ENCODE measurements around the gene KLHDC3. TPM values are rescaled to one million over a fixed set of nuclear protein-coding genes. Genes with fewer than 3 reads are reported as not detected.
"Not testable (repeated sequence)": the region's sequence is repeated elsewhere in the genome, so short reads cannot be mapped to it uniquely, and the experiment has no call there.

Gene KLHDC3
- total and polyA plus RNA-seq, 5 donors = 97.3 to 176 (median 158) TPM

DNA sequence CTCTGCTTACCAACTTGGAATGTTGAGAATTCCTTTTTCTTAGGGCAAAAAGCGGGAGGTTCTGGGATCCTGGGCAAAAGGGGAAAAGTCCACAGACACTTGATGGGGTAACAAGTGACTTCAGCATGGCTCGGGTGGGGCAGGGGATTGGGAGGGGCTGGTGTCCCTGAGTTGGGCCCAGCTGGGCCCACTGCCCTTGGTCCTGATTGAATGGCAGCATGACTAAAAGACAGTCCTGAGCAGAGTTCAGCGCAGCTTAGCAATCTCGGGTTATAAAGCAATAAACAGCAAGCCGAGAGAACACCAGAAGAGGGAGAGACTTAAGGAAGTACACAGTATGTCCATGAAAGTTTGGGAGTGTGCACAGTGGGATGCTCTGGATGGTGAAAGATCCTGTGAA lies 24.1 kb upstream of the KLHDC3 start:
- Histone ChIP-seq H3K27me3 (ENCODE audit: control insufficient read depth, insufficient read depth) (no peaks in the 10 kb centered on the region), H3K9me3 (ENCODE audit: control insufficient read depth, low read length) (no peaks in the 10 kb centered on the region), H3K4me3 (ENCODE audit: low read length) (no peak overlapping the region), H3K27ac (ENCODE audit: low read length) (no peak overlapping the region), H3K4me1 (ENCODE audit: control insufficient read depth, insufficient read depth, low read length) (peaks cover 20% of the 10 kb centered on the region)
- ATAC-seq (no peak), DNase-seq (no peak)
- intact Hi-C loops (cut with DNase I) = no loop called here
- 88% methylated on average over 5 of the region's 5 CpGs for WGBS

- 95% methylated on average over 2 of the region's 2 CpGs for WGBS
Observed at GRCh38 chr6:42993445-42993844, 20.6 kb upstream of the KLHDC3 start.

GRCh38 chr6:42996513-42996912 lies 17.5 kb upstream of the KLHDC3 start:
- ATAC-seq = no peak
- intact Hi-C loops (cut with DNase I) = no loop called here
- H3K27me3 ChIP-seq (ENCODE audit: control insufficient read depth, insufficient read depth) = no peaks in the 10 kb centered on the region

More at GRCh38 chr6:42993445-42993844, 20.6 kb upstream of the KLHDC3 start:
- intact Hi-C loops (cut with DNase I) = no loop called here
- Histone ChIP-seq H3K4me3 (ENCODE audit: low read length) (no peak overlapping the region), H3K27me3 (ENCODE audit: control insufficient read depth, insufficient read depth) (no peaks in the 10 kb centered on the region), H3K4me1 (ENCODE audit: control insufficient read depth, insufficient read depth, low read length) (no peaks in the 10 kb centered on the region), H3K9me3 (ENCODE audit: control insufficient read depth, low read length) (no peaks in the 10 kb centered on the region), H3K27ac (ENCODE audit: low read length) (no peak overlapping the region)
- no peak for ATAC-seq
- DNase-seq = no peak

GRCh38 chr6:42998205-42998604 lies 15.8 kb upstream of the KLHDC3 start:
- DNase-seq; H3K27ac ChIP-seq (ENCODE audit: low read length); ATAC-seq; H3K9me3 ChIP-seq (ENCODE audit: control insufficient read depth, low read length); H3K27me3 ChIP-seq (ENCODE audit: control insufficient read depth, insufficient read depth); H3K4me3 ChIP-seq (ENCODE audit: low read length); H3K4me1 ChIP-seq (ENCODE audit: control insufficient read depth, insufficient read depth, low read length); intact Hi-C loops (cut with DNase I): not testable (repeated sequence)
- 94% methylated on average over 9 of the region's 9 CpGs for WGBS

More at GRCh38 chr6:42996513-42996912, 17.5 kb upstream of the KLHDC3 start:
- Histone ChIP-seq H3K27ac (ENCODE audit: low read length) (no peak overlapping the region), H3K9me3 (ENCODE audit: control insufficient read depth, low read length) (no peaks in the 10 kb centered on the region), H3K4me3 (ENCODE audit: low read length) (no peak overlapping the region), H3K4me1 (ENCODE audit: control insufficient read depth, insufficient read depth, low read length) (no peaks in the 10 kb centered on the region)
- DNase-seq = no peak

GRCh38 chr6:43001843-43002242 lies 12.2 kb upstream of the KLHDC3 start:
- intact Hi-C loops (cut with DNase I) = loop anchor here in 2 of 4 donors (10.0 kb wide), 1 partner anchor 143 kb away; no protein-coding TSS in a partner anchor
- no peaks in the 10 kb centered on the region for H3K9me3 ChIP-seq (ENCODE audit: control insufficient read depth, low read length)
- no peaks in the 10 kb centered on the region for H3K27me3 ChIP-seq (ENCODE audit: control insufficient read depth, insufficient read depth)
- WGBS = 93% methylated on average over 8 of the region's 8 CpGs
- no peak overlapping the region for H3K27ac ChIP-seq (ENCODE audit: low read length)
- no peak for ATAC-seq
- DNase-seq = no peak
- H3K4me1 ChIP-seq (ENCODE audit: control insufficient read depth, insufficient read depth, low read length) = no peaks in the 10 kb centered on the region
- no peak overlapping the region for H3K4me3 ChIP-seq (ENCODE audit: low read length)

DNA sequence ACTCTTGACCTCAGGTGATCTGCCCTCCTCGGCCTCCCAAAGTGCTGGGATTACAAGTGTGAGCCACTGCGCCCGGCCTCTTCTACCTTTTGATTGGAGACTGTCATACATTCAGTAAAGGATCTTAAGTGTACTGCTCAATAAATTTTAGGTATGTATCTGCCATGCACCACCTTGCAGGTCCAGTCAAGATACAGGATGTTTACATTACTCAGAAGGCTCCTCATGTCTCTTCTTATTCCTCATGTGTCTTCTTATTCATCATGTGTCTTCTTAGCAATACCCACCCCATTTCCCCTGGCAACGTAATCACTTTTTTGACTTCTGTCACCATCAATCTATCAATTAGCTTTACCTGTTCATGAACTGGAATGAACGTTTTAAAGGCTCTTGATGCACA lies 8.2 kb upstream of the KLHDC3 start:
- DNase-seq (no peak), ATAC-seq (no peak)
- Histone ChIP-seq H3K27me3 (ENCODE audit: control insufficient read depth, insufficient read depth) (no peaks in the 10 kb centered on the region), H3K9me3 (ENCODE audit: control insufficient read depth, low read length) (no peaks in the 10 kb centered on the region), H3K27ac (ENCODE audit: low read length) (no peak overlapping the region), H3K4me1 (ENCODE audit: control insufficient read depth, insufficient read depth, low read length) (no peaks in the 10 kb centered on the region), H3K4me3 (ENCODE audit: low read length) (no peak overlapping the region)
- intact Hi-C loops (cut with DNase I) = loop anchor here in 2 of 4 donors (10.0 kb wide), 1 partner anchor 139 kb away; no protein-coding TSS in a partner anchor
- WGBS = 88% methylated on average over 5 of the region's 5 CpGs

GRCh38 chr6:43006251-43006650 lies 7.8 kb upstream of the KLHDC3 start:
- Histone ChIP-seq H3K27ac (ENCODE audit: low read length) (no peak overlapping the region), H3K27me3 (ENCODE audit: control insufficient read depth, insufficient read depth) (no peaks in the 10 kb centered on the region), H3K9me3 (ENCODE audit: control insufficient read depth, low read length) (no peaks in the 10 kb centered on the region), H3K4me3 (ENCODE audit: low read length) (no peak overlapping the region), H3K4me1 (ENCODE audit: control insufficient read depth, insufficient read depth, low read length) (no peaks in the 10 kb centered on the region)
- ATAC-seq (no peak), DNase-seq (no peak)
- WGBS = 92% methylated on average over 11 of the region's 11 CpGs
- intact Hi-C loops (cut with DNase I) = loop anchor here in 2 of 4 donors (10.0 kb wide), 1 partner anchor 139 kb away; no protein-coding TSS in a partner anchor

DNA sequence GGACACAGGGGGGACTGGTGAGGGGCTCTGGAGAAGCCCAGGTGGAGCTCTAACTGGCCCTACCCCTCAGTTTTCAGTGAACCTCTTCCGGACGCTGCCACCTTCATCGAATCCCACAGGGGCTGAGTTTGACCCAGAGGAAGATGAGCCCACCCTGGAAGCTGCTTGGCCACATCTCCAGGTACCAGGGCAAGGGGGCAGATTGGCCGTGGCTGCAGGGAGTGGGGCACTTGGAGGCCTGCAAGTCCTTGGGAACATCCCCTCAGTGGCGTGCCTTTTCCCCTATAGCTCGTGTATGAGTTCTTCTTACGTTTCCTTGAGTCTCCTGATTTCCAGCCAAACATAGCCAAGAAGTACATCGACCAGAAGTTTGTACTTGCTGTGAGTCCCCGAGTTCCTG lies 6.9 kb upstream of the KLHDC3 start:
- no peak for DNase-seq
- intact Hi-C loops (cut with DNase I) = loop anchor here in 2 of 4 donors (10.0 kb wide), 1 partner anchor 138 kb away; no protein-coding TSS in a partner anchor
- WGBS = 91% methylated on average over 9 of the region's 9 CpGs

GRCh38 chr6:43009124-43009523 lies 4.9 kb upstream of the KLHDC3 start:
- DNase-seq (peak; percentile 41 to 76 (median 73)), ATAC-seq (no peak)
- H3K9me3 ChIP-seq (ENCODE audit: control insufficient read depth, low read length) = no peaks in the 10 kb centered on the region
- peaks cover 3% of the 10 kb centered on the region for H3K4me1 ChIP-seq (ENCODE audit: control insufficient read depth, insufficient read depth, low read length)
- 58% methylated on average over 6 of the region's 6 CpGs for WGBS
- peak overlapping the region; percentile 43 for H3K27ac ChIP-seq (ENCODE audit: low read length)
- intact Hi-C loops (cut with DNase I) = loop anchor here in 3 of 4 donors (2.0 to 10.0 kb wide), 2 partner anchors 136 kb away; no protein-coding TSS in a partner anchor
- no peak overlapping the region for H3K4me3 ChIP-seq (ENCODE audit: low read length)
- no peaks in the 10 kb centered on the region for H3K27me3 ChIP-seq (ENCODE audit: control insufficient read depth, insufficient read depth)

More for the DNA sequence above, 6.9 kb upstream of the KLHDC3 start:
- Histone ChIP-seq H3K4me3 (ENCODE audit: low read length) (no peak overlapping the region), H3K9me3 (ENCODE audit: control insufficient read depth, low read length) (no peaks in the 10 kb centered on the region), H3K27ac (ENCODE audit: low read length) (no peak overlapping the region), H3K27me3 (ENCODE audit: control insufficient read depth, insufficient read depth) (no peaks in the 10 kb centered on the region), H3K4me1 (ENCODE audit: control insufficient read depth, insufficient read depth, low read length) (no peaks in the 10 kb centered on the region)
- ATAC-seq = no peak

DNA sequence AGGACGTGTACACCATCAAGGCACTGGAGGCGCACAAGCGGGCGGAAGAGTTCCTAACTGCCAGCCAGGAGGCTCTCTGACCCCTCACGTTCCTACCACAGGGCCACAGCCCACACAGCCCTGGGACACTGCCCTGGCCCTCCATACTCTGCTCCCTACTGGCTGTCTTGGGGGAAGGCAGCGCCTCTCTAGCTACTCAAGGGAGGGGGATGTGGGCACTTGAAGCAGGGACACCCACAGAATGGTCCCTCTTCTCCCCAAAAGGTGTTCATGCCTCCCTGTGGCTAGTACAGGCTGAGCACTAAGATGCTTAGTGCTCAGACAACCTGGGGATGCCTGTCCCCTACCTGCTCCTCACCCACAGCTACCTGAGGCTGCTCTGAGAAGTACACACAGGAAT lies 2.8 kb upstream of the KLHDC3 start:
- no peak overlapping the region for H3K27ac ChIP-seq (ENCODE audit: low read length)
- 76% methylated on average over 6 of the region's 6 CpGs for WGBS
- H3K27me3 ChIP-seq (ENCODE audit: control insufficient read depth, insufficient read depth) = no peaks in the 10 kb centered on the region
- no peaks in the 10 kb centered on the region for H3K9me3 ChIP-seq (ENCODE audit: control insufficient read depth, low read length)
- DNase-seq (no peak), ATAC-seq (no peak)
- H3K4me1 ChIP-seq (ENCODE audit: control insufficient read depth, insufficient read depth, low read length) = peaks cover 3% of the 10 kb centered on the region
- no peak overlapping the region for H3K4me3 ChIP-seq (ENCODE audit: low read length)
- intact Hi-C loops (cut with DNase I) = loop anchor here in 2 of 4 donors (5.0 kb wide), 2 partner anchors 41 to 131 kb away; partner anchors contain the start of gene CUL7 (in 1 of the 2)

GRCh38 chr6:43012364-43012763 lies 1.7 kb upstream of the KLHDC3 start:
- no peak overlapping the region for H3K4me3 ChIP-seq (ENCODE audit: low read length)
- DNase-seq (no peak), ATAC-seq (no peak)
- H3K27ac ChIP-seq (ENCODE audit: low read length) = no peak overlapping the region
- no peaks in the 10 kb centered on the region for H3K9me3 ChIP-seq (ENCODE audit: control insufficient read depth, low read length)
- intact Hi-C loops (cut with DNase I) = loop anchor here in 2 of 4 donors (5.0 kb wide), 2 partner anchors 40 to 130 kb away; partner anchors contain the start of gene CUL7 (in 1 of the 2)
- WGBS = 72% methylated on average over 6 of the region's 6 CpGs
- H3K4me1 ChIP-seq (ENCODE audit: control insufficient read depth, insufficient read depth, low read length) = peaks cover 3% of the 10 kb centered on the region
- H3K27me3 ChIP-seq (ENCODE audit: control insufficient read depth, insufficient read depth) = no peaks in the 10 kb centered on the region
